K562 (cell line): ENCODE results near the gene CR2. TPM values are rescaled to one million over a fixed set of nuclear protein-coding genes. Genes with fewer than 3 reads are reported as not detected.

ENCODE experiments used
- CBFA2T2 ChIP-seq: fragments of 450-650 bp; conservative IDR thresholded peaks from 2 replicates; pipeline ENCODE4 v1.6.1; 2017; ENCODE audit warnings: mild to moderate bottlenecking
- CEBPB ChIP-seq: fragments of 450-650 bp; IDR thresholded peaks from 2 replicates; pipeline ENCODE4 v1.6.1; 2016; ENCODE audit warnings: missing genetic modification characterization, missing compliant biosample characterization
- CEBPG ChIP-seq, 3 experiments: fragments of 200-800 bp in 1 of 3; sonication (Bioruptor generic) in 1 of 3; sonication (generic) in 1 of 3; formaldehyde crosslinking in 1 of 3; IDR thresholded peaks in 2 of 3; conservative IDR thresholded peaks in 1 of 3; 2 replicates each; pipeline versions ENCODE4 v1.6.1 to v1.8.0; 2016 to 2022; ENCODE audit warnings: missing compliant biosample characterization in 2 of 3, missing genetic modification characterization in 2 of 3, mild to moderate bottlenecking in 1 of 3, missing genetic modification reagents in 1 of 3
- DMBX1 ChIP-seq: fragments of 250-450 bp; sonication (Bioruptor Pico); IDR thresholded peaks from 2 replicates; pipeline ENCODE4 v1.8.0; 2022; ENCODE audit warnings: inconsistent platforms, mild to moderate bottlenecking, moderate library complexity, borderline replicate concordance
- FOXA3 ChIP-seq, 2 experiments: fragments of 450-650 bp in 1 of 2; sonication (generic) in 1 of 2; formaldehyde crosslinking; IDR thresholded peaks in 1 of 2; conservative IDR thresholded peaks in 1 of 2; 2 replicates each; pipeline versions ENCODE4 v1.4.0 to v1.8.0; 2020 to 2022; ENCODE audit warnings: mild to moderate bottlenecking in 2 of 2, missing genetic modification reagents in 1 of 2
- IRF2 ChIP-seq: sonication (generic); formaldehyde crosslinking; IDR thresholded peaks from 2 replicates; pipeline ENCODE4 v1.8.1; 2022; ENCODE audit warnings: mild to moderate bottlenecking, missing genetic modification reagents
- MAFG ChIP-seq: fragments of 450-650 bp; conservative IDR thresholded peaks from 2 replicates; pipeline ENCODE4 v1.6.1; 2016; ENCODE audit warnings: missing genetic modification characterization, missing compliant biosample characterization
- MCM5 ChIP-seq: fragments of 450-650 bp; IDR thresholded peaks from 2 replicates; pipeline ENCODE4 v1.6.1; 2016; ENCODE audit warnings: low read depth
- ZBTB9 ChIP-seq: fragments of 450-650 bp; formaldehyde crosslinking; IDR thresholded peaks from 2 replicates; pipeline ENCODE4 v1.4.0; 2020; ENCODE audit warnings: mild to moderate bottlenecking, moderate library complexity
- ZNF311 ChIP-seq: fragments of 250-450 bp; sonication (Bioruptor Pico); IDR thresholded peaks from 2 replicates; pipeline ENCODE4 v1.4.0; 2020; ENCODE audit warnings: mild to moderate bottlenecking, moderate library complexity
- ZNF639 ChIP-seq, 2 experiments: fragments of 200-800 bp in 1 of 2; sonication (Bioruptor generic) in 1 of 2; sonication (generic) in 1 of 2; formaldehyde crosslinking in 1 of 2; IDR thresholded peaks in 1 of 2; conservative IDR thresholded peaks in 1 of 2; 2 replicates each; pipeline versions ENCODE4 v1.5.0 to v1.6.1; 2016 to 2020; ENCODE audit warnings: missing compliant biosample characterization in 1 of 2, missing genetic modification characterization in 1 of 2, missing genetic modification reagents in 1 of 2
- polyA plus RNA-seq, 8 experiments: library from polyadenylated mRNA; depleted of rRNA in 4 of 8; stranded (reverse) in 5 of 8; unstranded in 3 of 8; fragments of >200 nt; fragmentation: Nextera tagmentation in 2 of 8; fragmentation: Illumina TruSeq in 1 of 8; extraction: Ambion mirVana in 2 of 8; extraction: Trizol in 1 of 8; gene quantifications; 2 replicates each; pipeline versions ENCODE4 v1.2.1 to v1.2.3, GENCODE V29; 2011 to 2014; ENCODE audit warnings: inconsistent platforms in 1 of 8, missing spikeins in 1 of 8
- total RNA-seq, 7 experiments: library from RNA; depleted of rRNA in 6 of 7; stranded (reverse); fragments of >200 nt in 6 of 7; fragmentation: Illumina TruSeq in 2 of 7; extraction: Trizol in 2 of 7; gene quantifications; 2 replicates each; pipeline versions ENCODE4 v1.2.1 to v1.2.3, GENCODE V29; 2011 to 2021; ENCODE audit warnings: low replicate concordance in 1 of 7
- TF ChIP-seq, protein P1 (sequence below), 3 experiments: IDR thresholded peaks in 2 of 3; conservative IDR thresholded peaks in 1 of 3; 2 replicates each; pipeline ENCODE4 v1.5.1; 2011 to 2012; ENCODE audit warnings: low read length in 3 of 3, mild to moderate bottlenecking in 3 of 3, control low read depth in 2 of 3, improper control_type of control experiment in 1 of 3, inconsistent platforms in 1 of 3, low read depth in 1 of 3, mixed read lengths in 1 of 3, moderate library complexity in 1 of 3; ENCODE audit not compliant: insufficient read depth in 2 of 3
- TF ChIP-seq, protein P2 (sequence below): sonication (generic); formaldehyde crosslinking; IDR thresholded peaks from 2 replicates; pipeline ENCODE4 v1.8.1; 2023; ENCODE audit warnings: missing genetic modification reagents, mild to moderate bottlenecking, borderline replicate concordance
- TF ChIP-seq, protein P3 (sequence below): fragments of 250-450 bp; sonication (Bioruptor Pico); IDR thresholded peaks from 2 replicates; pipeline ENCODE4 v1.6.1; 2021; ENCODE audit warnings: mild to moderate bottlenecking

The CR2 gene
- total and polyA plus RNA-seq, 9 of the 15 experiments (the other 6 are each of a cell fraction or from before 2014, with no cell fraction given) = 0.07 to 0.67 (median 0.37) TPM

DNA sequence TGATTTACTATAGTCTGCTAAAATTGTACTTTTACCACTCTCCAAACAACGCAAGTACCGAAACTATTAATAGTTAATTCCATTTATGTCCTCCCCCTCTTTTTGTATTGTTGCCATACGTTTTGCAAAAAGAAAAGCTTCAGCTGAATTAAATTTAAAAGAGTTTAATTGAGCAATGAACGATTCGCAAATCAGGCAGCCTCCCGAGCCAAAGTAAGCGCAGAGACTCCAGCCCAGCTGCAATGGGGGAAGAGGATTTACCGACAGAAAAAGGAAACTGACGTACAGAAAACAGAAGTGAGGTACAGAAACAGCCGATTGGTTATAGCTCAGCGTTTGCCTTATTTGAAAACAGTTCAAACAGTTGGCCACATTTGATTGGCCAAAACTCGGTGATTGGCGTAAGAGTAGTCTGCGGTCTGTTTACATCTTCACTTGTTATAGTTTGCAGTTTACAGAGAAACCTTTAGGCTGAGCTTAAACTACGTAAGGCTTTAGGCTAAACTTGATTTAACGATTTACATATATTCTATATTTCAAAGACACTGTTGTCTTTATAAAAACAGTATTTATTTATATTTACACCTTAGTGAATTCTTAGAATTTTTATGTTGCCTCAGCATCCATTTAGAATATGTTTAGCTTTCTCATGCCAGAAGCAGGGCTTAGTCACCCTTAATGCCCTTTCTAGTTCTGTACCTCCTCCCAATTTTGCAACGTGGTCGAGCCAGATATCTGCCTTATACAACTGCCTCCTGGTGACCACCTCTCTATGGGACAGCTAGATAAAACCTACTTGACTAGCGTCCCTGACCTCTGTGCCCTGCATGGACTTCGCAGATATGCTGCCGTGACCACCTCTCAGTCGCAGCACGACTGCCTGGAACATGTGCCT, 65.6 kb downstream of the CR2 start (continued):
- no peak for TF ChIP-seq FOXA3 (CRISPR knock-in tag; conservative IDR thresholded peaks at IDR 0.05 in 1 of 2, IDR thresholded peaks at IDR 0.05 in 1 of 2)
- TF ChIP-seq CBFA2T2 = peak; percentile 99
- peak; percentile 72; the same call in 1 of the 2 replicates for TF ChIP-seq ZNF311 (CRISPR knock-in tag)
- TF ChIP-seq ZNF639 (CRISPR knock-in tag; conservative IDR thresholded peaks at IDR 0.05 in 1 of 2, IDR thresholded peaks at IDR 0.05 in 1 of 2) = peak in 1 of 2 experiments; percentile 75; a peak in 2 of 4 replicates
- TF ChIP-seq MCM5 = no peak
- 0 out of 2 replicates have a peak, but pooled peaks have one; percentile 40 for TF ChIP-seq ZBTB9 (CRISPR knock-in tag)
- TF ChIP-seq, protein P1, sequence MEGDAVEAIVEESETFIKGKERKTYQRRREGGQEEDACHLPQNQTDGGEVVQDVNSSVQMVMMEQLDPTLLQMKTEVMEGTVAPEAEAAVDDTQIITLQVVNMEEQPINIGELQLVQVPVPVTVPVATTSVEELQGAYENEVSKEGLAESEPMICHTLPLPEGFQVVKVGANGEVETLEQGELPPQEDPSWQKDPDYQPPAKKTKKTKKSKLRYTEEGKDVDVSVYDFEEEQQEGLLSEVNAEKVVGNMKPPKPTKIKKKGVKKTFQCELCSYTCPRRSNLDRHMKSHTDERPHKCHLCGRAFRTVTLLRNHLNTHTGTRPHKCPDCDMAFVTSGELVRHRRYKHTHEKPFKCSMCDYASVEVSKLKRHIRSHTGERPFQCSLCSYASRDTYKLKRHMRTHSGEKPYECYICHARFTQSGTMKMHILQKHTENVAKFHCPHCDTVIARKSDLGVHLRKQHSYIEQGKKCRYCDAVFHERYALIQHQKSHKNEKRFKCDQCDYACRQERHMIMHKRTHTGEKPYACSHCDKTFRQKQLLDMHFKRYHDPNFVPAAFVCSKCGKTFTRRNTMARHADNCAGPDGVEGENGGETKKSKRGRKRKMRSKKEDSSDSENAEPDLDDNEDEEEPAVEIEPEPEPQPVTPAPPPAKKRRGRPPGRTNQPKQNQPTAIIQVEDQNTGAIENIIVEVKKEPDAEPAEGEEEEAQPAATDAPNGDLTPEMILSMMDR (IDR thresholded peaks at IDR 0.05 in 2 of 3, conservative IDR thresholded peaks at IDR 0.05 in 1 of 3; ENCODE audit: insufficient read depth in 2 of 3, low read depth in 1 of 3, low read length in 3 of 3) = no peak
- TF ChIP-seq, protein P2, sequence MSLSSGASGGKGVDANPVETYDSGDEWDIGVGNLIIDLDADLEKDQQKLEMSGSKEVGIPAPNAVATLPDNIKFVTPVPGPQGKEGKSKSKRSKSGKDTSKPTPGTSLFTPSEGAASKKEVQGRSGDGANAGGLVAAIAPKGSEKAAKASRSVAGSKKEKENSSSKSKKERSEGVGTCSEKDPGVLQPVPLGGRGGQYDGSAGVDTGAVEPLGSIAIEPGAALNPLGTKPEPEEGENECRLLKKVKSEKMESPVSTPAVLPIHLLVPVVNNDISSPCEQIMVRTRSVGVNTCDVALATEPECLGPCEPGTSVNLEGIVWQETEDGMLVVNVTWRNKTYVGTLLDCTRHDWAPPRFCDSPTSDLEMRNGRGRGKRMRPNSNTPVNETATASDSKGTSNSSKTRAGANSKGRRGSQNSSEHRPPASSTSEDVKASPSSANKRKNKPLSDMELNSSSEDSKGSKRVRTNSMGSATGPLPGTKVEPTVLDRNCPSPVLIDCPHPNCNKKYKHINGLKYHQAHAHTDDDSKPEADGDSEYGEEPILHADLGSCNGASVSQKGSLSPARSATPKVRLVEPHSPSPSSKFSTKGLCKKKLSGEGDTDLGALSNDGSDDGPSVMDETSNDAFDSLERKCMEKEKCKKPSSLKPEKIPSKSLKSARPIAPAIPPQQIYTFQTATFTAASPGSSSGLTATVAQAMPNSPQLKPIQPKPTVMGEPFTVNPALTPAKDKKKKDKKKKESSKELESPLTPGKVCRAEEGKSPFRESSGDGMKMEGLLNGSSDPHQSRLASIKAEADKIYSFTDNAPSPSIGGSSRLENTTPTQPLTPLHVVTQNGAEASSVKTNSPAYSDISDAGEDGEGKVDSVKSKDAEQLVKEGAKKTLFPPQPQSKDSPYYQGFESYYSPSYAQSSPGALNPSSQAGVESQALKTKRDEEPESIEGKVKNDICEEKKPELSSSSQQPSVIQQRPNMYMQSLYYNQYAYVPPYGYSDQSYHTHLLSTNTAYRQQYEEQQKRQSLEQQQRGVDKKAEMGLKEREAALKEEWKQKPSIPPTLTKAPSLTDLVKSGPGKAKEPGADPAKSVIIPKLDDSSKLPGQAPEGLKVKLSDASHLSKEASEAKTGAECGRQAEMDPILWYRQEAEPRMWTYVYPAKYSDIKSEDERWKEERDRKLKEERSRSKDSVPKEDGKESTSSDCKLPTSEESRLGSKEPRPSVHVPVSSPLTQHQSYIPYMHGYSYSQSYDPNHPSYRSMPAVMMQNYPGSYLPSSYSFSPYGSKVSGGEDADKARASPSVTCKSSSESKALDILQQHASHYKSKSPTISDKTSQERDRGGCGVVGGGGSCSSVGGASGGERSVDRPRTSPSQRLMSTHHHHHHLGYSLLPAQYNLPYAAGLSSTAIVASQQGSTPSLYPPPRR (CRISPR knock-in tag) = 0 out of 2 replicates have a peak, but pooled peaks have one; percentile 44
- TF ChIP-seq CEBPB (tag) = peak; percentile 42; the same call in 1 of the 2 replicates
- peak; percentile 83 for TF ChIP-seq MAFG
- TF ChIP-seq, protein P3, sequence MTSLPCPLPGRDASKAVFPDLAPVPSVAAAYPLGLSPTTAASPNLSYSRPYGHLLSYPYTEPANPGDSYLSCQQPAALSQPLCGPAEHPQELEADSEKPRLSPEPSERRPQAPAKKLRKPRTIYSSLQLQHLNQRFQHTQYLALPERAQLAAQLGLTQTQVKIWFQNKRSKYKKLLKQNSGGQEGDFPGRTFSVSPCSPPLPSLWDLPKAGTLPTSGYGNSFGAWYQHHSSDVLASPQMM (CRISPR knock-in tag) = no peak
- no peak for TF ChIP-seq CEBPG (CRISPR knock-in tag; IDR thresholded peaks at IDR 0.05)
- no peak for TF ChIP-seq CEBPG (tag; conservative IDR thresholded peaks at IDR 0.05 in 1 of 2, IDR thresholded peaks at IDR 0.05 in 1 of 2)
- peak; percentile 96 for TF ChIP-seq DMBX1 (CRISPR knock-in tag)
- TF ChIP-seq IRF2 (CRISPR knock-in tag) = no peak
